Measurements from ENCODE around the gene RBBP8NL.
"Not testable (repeated sequence)": the region's sequence is repeated elsewhere in the genome, so short reads cannot be mapped to it uniquely, and the experiment has no call there.

The RBBP8NL gene

DNA sequence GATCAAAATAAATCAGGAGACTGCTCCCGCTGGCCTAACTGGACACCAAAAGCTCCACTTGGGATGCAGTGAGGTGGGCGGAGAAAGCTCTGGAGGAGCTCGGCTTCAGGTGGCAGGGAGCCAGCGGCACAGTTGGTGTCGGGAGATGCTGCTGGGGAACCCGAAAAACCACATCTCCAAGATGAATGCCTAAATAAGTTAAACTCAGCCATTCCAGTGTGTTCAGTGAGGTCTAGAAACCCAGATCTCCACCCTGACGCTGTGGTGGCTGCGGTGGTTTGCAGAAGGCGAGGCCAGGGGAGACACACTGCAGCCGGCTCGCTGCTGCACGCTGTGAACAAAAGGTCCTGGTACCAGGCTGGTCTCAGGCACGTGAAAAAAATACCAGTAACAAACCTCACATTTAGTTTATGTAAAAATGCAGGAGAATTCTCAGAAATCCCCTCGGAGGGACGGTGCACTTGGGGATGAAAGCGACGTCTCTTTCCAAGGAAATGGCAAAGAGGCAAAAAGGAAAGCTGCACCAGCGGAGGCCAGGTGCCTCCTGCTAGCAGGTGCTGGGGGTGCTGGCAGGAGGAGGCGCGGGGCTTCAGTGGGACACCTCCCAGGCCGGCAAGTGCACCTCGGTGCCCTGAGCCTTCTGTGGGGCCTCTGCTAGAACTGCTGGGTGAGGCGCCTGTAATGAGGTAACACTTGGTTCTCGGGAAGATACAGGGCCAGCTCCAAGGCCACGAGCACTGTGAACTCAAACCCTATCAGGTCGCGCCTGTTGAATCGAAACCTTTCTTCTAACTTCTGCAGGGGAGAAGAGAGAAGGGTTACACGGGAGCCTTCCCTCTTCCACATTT lies 36.8 kb downstream of the RBBP8NL start:
- FAIRE-seq: no peak

DNA sequence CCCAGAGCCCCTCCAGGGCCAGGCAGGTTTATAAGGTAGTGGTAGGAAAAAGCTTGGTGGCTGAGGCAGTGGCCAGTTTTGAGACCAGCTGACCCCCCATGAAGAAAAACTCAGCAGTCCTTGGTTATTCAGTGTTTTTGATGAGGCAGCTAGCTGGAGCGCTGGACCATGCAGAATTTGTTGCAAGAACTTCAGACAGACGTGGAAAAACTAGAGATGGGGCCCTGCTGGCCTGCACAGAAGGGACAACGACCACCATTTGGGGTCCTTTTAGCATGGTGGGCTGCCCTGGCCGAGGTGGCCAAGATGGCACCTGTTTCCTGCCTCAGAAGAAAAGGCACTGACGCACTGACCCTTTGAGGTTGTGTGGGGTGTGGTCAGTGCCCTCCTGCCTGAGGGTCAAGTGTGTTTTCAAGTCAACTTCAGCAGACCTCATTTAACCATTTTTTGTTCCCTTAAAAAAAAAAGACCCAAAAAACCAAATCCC lies 37.7 kb downstream of the RBBP8NL start:
- no peak for FAIRE-seq

DNA sequence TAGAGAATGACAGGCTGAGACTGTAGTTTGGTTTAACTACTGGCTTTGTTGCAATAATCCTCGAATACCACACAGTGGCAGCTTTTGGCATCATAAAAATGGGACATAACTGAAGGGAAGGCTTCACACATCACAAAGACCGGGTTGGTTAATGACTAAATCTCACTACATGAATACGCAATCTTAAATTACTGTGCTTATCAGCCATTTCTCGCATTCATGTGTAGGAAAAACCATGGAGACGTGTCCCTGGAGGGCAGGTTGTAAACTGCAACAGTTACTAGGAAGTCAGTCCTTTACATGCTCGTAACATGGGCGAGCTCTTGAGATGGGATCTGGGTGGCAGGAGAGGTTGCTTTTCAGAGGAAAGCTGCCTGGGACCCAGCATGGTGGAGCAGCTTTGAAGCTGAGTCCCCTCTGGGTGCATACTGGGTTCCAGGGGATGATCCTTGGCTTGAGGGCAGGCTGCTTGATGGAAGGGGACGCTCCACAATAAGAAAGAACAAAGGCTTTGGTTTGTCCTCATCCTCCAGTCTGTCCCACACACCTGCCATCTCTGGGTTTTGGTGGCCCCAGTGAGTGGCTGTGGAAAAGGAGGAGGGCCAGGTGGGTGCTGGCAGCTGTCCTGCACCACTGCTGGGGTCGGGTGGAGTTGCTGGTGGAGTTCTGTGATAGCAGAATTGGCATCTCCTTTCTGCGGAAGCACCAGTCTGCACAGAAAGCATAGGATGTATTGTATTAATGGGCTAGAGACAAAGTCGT lies 38.3 kb downstream of the RBBP8NL start:
- no peak for FAIRE-seq

DNA sequence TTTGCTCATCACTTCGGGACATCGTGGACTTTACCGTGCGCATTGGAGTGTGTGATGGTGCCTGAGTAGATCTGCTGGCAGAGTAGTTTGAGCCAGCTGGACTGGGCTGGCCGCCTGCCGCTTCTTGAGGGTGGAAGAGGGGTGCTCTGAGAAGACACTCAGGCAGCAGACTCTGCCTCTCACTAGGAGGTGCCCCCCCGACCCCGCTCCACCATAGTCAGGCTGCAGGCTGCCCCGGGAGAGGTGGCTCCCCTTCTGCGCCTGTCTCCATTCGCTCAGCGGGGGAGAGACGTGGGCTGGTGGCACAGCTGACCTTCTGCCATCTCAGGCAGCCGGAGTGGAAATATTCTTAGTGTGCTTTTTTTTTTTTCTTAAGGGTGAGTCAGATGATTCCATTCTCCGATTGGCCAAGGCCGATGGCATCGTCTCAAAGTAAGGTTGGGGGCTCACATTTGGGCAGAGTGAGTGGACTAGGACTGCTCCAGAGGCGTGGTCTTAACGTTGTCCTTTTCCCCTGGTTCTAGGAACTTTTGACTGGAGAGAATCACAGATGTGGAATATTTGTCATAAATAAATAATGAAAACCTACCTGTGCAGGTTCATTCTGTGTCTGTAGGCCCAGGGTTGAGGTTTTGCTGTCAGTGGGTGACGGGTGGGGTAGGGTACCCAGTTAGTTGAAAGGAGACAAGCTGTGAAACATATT lies 39.3 kb downstream of the RBBP8NL start:
- no peak for FAIRE-seq

DNA sequence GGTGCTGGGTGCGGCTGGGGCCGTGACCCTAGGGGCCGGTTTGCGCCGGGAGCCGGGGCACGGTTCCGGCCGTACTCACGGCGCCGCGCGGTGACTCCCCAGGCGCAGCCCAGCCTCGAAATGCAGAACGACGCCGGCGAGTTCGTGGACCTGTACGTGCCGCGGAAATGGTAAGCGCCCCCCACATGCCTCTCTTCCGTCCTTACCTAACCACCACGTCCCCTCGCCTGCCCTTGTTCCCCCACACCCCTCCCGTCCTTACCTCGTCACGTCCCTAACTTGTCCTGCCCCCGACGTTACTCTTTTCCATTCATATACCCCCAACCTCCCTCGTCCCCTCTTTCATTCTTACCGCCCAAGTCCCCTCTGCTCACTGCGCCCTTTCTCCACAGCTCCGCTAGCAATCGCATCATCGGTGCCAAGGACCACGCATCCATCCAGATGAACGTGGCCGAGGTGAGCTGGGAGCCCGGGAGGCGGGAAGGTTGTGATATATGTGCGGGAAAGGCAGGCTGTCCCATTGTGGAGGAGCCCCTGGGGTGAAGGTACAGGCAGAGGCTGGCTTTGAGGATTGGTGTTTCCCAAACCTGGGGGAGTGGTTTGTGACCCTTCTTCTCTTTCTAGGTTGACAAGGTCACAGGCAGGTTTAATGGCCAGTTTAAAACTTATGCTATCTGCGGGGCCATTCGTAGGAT lies 40.0 kb downstream of the RBBP8NL start:
- FAIRE-seq: no peak

DNA sequence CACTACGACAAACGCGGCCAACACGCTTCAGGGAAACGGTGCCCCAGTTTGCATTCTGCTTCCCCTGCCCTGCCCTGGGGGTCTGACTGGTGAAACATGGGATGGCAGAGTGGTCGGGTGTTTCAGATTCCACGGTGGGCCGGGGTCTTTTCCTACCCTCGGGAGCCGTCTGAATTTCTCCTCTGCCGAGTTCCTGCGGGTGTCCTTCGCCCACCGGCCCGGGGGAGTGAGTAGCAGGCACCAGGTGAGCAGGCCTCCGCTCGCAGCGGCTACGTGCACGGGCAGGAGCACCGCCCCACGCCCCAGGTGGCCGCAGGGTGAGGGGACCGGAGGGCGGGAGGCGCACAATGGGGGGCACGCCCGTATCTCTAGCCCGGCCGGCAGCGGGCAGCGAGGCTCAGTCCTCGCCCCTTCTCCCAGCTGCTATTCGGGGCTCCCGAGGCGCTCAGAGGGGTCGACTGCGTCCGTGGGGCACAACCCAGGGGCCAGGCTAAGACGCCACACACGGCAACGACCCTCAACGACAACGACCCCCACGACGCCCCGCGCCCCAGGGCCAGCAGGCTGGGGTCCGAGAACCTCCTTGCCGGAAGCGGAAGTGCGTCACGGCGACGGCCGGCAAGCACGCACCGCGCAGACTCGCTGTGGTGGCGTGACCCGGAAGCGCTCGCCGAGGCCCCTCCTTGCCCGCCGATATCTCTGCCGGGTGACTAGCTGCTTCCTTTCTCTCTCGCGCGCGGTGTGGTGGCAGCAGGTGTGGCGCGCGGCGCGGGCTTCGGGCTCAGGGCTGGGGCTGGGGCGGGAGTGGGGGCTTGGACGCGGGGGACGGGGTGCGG lies 40.7 kb downstream of the RBBP8NL start, which contains the start of gene RPS21:
Gene RPS21 (plus strand): TSS at position 721 of the 836 bp plus-strand sequence. CDS start 236 bp downstream, outside the sequence.
- FAIRE-seq: no peak

DNA sequence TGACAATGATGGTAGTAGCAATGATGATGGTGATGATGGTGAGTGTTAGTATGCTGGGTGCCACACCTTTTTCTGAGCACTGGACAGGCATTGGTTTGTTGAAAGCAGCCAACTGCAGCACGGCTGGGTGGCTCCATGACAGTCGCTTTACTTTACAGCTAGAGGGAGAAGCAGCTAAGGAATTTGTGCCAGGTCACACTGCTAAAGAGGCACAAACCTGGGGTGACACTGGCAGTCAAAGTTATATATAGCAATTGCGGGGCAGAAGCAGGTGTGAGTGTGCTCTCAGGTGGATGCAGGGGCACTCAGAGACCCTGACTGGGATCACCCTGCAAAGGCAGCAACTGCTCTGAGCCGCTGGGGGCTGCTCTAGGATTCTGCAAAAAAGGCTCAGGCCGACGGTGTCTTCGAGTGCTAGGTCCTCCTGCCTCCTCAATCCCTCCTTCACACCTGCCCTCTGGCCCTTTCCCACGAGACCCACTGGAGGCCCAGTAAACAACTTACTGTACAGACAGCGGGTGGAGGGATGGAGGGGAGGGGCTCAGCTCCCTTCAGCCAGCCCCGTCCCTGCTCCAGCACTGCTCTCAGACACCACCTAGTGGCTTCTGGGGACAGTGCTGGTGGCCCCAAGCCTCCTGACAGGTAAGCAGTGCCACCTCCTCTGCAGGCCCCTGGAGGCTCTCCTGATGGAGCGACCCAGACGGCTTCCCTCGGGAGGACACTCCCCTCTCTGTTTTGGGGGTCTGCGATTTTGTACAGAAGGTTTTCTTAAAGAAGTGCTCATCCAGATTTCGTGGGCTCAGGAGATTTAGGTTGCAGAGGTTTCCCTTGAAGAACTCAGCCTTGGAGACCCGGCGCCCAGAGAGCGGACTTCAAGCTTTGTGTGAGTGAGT lies 44.8 kb downstream of the RBBP8NL start:
- FAIRE-seq: no peak

DNA sequence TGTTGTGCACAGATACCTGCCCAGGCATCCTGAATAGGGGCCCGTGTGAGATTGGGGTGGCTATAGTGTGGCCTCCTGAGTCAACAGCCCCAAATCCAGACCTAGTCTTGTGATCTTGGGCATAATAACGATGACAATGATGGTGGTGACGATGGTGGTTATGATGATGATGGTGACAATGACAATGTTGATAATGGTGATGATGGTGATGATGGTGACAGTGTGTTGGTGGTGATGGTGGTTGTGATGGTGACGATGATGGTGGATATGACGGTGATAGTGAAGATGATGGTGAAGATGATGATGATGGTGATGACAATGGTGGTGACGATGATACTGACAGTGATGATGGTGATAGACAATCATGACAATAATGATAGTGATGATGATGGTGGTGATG lies 45.5 kb downstream of the RBBP8NL start:
- no peak for FAIRE-seq

DNA sequence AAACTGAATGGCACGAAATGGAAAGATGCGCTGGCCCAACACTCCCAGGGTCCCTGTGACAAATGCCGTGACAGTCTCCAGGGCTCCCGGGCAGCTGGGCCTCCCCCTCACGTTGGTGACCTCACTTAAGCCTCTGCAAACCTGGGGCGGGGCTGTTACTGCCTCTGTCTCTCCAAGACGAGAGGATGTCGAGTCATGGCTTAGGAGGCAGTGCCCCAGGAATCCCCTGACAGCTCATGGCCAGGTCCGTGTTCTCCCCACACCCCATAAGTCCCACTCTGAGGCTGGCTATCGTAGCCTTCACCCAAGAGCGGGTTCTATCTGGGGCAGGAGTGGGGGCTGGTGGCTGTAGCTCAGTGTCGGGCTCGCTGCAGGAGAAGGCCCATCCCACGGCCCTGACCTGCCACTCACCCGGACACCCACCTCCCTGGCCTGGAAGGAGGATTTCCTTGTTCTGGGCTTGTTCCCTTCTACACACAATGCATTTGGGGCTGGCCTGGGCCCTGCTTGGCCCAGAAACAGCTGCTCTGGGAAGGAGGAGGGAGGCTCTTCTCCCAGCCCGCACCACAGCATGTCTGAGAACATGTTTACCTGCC lies 46.0 kb downstream of the RBBP8NL start:
- FAIRE-seq: no peak

DNA sequence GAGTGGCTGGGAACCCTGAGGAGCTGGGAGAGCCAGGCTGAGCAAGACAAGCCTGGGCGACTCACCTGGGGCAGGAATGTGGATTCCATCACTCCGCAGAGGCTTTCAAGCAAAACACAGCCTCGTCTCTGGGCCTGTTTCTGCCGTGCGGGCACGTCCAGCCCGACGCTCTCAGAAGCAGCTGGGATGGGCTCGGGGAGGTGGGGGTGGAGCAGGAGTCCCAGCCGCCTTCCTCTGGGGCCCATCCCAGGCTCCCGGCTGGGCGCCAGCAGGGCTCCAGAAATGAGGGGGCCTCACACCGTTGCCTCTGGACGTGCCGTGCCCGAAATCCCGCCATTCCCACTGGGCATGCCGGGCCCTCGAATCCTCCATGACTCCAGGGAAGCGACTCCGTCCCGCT lies 49.1 kb downstream of the RBBP8NL start:
- no peak for FAIRE-seq

DNA sequence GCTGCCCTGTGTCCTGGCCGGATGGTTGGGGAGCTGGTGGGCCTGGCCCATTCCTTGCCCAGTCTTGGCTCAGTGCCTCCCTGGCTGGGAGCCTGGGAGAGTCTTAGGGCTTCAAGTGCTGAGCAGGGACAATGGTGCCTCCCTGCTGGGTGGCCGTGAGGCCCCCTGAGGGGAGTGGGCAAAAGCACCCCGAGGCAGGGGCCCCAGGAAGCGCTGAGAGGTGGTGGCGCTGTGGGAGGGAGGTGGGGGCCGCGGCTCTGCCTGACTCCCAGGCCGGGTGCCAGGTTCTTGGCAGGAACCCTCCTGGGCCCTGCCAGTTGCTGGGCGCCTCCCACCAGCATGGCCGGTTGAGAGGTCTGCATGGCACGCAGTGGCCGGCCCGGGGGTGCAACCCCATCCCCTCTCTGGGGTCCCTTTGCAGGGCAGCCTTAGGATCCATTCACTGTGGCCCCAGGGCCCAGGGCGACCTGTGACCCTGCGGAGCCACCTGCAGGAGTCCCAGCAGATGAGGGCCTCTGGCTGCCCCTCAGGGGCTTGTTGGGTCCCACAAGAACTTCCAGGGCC lies 49.6 kb downstream of the RBBP8NL start:
- no peak for FAIRE-seq

DNA sequence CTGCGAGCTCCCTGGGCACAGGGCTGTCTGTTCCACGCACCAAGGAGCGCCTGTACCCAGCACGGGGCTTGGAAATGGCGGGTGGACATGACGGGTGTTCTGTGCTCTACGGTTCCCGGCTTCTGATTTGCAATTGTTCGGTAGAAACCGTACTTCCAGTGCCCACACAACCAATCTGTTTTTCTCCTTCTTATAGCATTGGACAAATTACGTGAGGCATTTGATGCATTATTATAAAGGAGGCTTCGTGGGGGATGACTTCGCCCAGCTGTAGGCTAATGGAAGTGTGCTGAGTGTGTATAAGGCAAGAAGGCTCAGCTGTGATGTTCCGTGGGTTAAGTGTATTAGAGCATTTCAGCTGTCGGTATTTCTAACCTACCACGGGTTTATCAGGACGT lies 50.3 kb downstream of the RBBP8NL start:
- no peak for FAIRE-seq

DNA sequence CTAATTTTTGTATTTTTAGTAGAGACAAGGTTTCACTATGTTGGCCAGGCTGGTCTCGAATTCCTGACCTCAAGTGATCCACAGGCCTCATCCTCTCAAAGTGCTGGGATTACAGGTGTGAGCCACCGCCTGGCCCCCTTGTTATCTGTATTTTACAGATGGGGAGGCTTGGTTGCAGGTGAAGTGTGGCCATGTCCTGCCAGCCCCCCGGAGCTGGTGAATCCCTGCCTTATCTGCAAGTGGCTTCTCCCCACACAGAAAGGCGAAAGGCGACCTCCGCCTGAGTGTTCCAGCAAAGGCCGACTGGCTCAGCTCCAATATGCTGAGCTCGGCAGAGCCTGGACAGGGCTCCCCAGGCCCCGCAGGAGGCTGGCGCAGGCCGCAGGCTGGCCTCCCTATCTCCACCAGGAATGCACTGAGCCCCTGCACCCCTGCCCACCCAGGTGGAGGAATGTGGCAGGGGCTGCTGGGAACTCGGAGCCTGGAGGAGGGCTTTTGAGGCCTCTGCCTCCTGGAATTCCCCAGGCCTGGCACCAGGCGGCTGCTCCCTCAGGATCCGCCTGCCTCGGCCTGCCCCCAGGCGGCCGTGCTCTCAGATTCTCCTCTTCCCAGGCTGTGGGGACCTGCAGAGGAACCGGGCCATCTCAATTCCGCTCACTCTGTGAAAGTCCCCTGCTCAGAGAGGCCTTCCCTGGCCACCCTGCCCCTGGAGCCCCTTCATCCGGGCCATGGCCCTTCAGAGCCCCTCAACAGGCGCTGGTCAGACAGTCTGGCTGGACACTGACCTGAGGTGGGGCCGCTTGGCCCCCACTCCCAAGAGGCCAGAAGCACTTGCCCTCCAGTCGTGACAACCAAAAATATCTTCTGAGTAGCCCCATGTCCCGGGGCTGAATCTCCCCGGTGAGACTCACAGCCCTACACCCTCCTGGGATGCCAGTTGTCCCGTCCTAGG lies 51.0 kb downstream of the RBBP8NL start:
- FAIRE-seq: no peak

DNA sequence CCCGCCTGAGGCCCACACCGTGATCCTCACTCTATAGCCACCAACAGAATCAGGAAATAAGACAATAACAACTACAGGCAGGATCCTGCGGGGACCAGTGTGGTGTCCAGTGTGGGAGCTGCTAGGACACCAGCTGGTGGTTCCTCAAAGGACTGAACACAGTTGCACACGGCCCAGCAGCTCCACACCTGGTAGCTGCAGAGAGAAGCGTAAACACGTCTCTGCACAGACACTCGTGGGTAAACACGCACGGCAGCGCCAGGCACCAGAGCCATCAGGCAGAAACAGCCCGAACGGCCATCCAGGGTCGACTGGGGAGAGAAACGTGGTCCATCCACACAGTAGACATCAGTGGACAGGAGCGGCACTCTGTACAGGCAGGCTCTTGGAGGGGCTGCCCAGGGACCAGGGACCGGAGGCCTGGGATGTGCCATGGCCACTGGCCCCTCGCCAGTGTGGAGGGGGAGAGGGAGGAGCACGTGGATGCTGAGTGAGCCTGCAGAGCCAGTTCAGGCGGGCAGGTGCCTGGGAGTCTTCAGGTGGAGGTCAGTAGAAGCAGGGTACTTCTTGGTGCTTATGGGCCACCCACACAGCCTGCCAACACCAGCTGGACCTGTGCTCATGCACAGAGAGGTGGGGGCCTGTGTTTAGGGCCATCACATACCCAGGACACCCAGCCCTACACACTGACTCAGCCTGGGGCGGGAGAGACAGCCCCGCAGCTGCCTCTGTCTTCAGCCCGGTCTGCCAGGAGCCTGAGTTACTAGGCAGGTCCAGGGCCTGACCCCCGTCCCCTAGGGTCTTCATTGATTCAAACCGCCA lies 52.8 kb downstream of the RBBP8NL start:
- no peak for FAIRE-seq

DNA sequence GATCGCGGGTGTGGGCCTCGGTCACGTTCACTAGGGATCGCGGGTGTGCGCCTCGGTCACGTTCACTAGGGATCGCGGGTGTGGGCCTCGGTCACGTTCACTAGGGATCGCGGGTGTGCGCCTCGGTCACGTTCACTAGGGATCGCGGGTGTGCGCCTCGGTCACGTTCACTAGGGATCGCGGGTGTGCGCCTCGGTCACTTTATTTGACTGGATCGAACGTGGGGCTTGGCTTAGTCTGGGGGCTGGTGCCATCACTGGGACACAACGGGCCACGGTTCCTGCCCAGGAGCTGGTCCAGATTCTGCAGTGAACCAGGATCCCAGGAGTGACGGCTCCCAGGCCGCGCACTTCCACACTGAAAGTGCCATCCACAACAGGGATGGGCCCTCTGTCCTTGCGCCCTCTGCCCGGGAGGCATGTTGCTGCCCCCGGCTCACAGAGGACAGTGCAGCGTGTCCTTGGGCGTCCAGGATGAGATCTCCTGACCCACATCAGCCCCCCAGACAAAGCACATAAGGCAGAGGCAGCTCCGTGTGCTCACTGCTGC lies 53.6 kb downstream of the RBBP8NL start:
- FAIRE-seq: not testable (repeated sequence)

DNA sequence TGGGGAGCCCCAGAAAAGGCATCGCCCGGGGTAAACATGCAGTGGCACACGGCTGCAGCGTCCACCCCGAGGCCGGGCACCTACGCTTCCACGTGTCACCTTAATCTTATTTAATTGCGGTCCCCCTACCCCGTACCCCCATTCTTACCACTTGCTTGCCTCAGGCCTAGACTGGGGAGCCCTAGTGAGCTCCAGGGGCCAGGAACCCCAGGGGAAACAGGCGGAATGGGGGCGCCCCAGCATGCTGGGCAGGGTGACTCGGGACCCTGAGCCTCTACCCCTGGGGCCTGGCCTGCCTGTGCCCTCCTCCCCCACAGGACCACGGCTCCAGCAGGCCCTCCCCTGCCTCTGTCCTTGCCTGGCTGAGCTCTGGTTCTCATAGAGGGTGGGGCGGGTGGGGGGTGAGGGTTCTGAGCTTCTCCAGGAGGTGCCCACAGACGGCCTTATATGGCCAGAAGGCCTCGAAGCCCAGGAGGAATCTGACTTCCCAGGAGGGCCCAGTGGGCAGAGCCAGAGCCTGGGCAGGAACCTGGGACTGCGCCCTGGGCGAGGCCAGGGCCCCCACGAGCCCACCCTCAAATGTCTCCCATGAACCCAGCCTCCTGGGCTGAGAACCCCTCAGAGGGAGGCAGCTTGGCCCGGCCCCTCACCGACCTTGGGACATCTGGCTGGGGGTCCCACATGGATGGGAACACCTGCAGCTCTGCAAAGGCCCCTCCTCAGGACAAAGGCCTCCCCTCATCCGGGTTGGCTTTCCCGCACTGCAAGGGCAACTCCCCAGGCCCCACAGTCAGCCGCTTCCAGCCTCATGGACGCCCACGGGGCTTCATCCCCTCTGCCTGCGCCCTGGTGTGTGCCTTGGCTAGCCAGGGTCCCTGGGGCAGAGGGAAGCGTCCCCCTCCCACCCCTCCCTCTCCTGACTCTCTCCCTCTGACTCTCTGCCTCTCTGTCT lies 55.0 kb downstream of the RBBP8NL start:
- no peak for FAIRE-seq
